Endodermal cell (in vitro differentiated cells): ENCODE measurements around the gene MAPRE2. TPM values are rescaled to one million over a fixed set of nuclear protein-coding genes. Genes with fewer than 3 reads are reported as not detected.

Experiments
- DNase-seq: peaks from one replicate; pipeline ENCODE4 v3.0.0-alpha.2; 2017
- H3K27ac ChIP-seq: 2 replicates; pipeline ENCODE4 v1.5.1; 2013; ENCODE audit warnings: mild to moderate bottlenecking, low read depth, low read length, moderate library complexity
- H3K27me3 ChIP-seq: 2 replicates; pipeline ENCODE4 v1.6.1; 2013; ENCODE audit warnings: mild to moderate bottlenecking, low read length, moderate library complexity; ENCODE audit not compliant: insufficient read depth, control insufficient read depth, poor library complexity, severe bottlenecking
- H3K36me3 ChIP-seq: 2 replicates; pipeline ENCODE4 v1.7.0; 2013; ENCODE audit warnings: mild to moderate bottlenecking, low read length, moderate library complexity; ENCODE audit not compliant: control insufficient read depth, insufficient read depth
- H3K4me1 ChIP-seq: one replicate; pipeline ENCODE4 v1.7.0; 2013; ENCODE audit warnings: low read length; ENCODE audit not compliant: control insufficient read depth, insufficient read depth
- H3K4me3 ChIP-seq: 2 replicates; pipeline ENCODE4 v1.5.1; 2013; ENCODE audit warnings: mild to moderate bottlenecking, low read length, moderate library complexity
- H3K9ac ChIP-seq: 2 replicates; pipeline ENCODE4 v1.6.1; 2013; ENCODE audit warnings: mild to moderate bottlenecking, low read length, moderate library complexity; ENCODE audit not compliant: poor library complexity, severe bottlenecking; ENCODE audit errors: extremely low read depth
- H3K9me3 ChIP-seq: 2 replicates; pipeline ENCODE4 v1.6.1; 2013; ENCODE audit warnings: mild to moderate bottlenecking, low read length, moderate library complexity; ENCODE audit not compliant: control insufficient read depth
- H3K27ac Mint-ChIP-seq: 2 replicates; pipeline ENCODE4 v1.8.0; 2020; ENCODE audit warnings: mixed read lengths
- H3K27me3 Mint-ChIP-seq: 2 replicates; pipeline ENCODE4 v1.8.0; 2021; ENCODE audit warnings: mild to moderate bottlenecking, mixed read lengths; ENCODE audit not compliant: insufficient read depth
- H3K36me3 Mint-ChIP-seq: 2 replicates; pipeline ENCODE4 v1.8.0; 2020; ENCODE audit warnings: low read depth, mixed read lengths
- H3K4me1 Mint-ChIP-seq: 2 replicates; pipeline ENCODE4 v1.8.0; 2020; ENCODE audit warnings: mixed read lengths
- H3K4me3 Mint-ChIP-seq: 2 replicates; pipeline ENCODE4 v1.8.0; 2020; ENCODE audit warnings: mild to moderate bottlenecking, moderate library complexity, mixed read lengths
- H3K9me3 Mint-ChIP-seq: 2 replicates; pipeline ENCODE4 v1.8.0; 2020; ENCODE audit warnings: mild to moderate bottlenecking, mixed read lengths
- CTCF ChIP-seq: fragments of 200-600 bp; sonication (generic); conservative IDR thresholded peaks from 2 replicates; pipeline ENCODE4 v1.5.0; 2021; ENCODE audit warnings: antibody characterized with exemption, mild to moderate bottlenecking
- whole genome bisulfite sequencing, 2 experiments: methylation state at CpG; one replicate each; pipeline versions ENCODE4 v1.1.5 to v1.1.7; 2013; ENCODE audit warnings: missing lambda C conversion rate in 2 of 2, mixed read lengths in 1 of 2; ENCODE audit not compliant: insufficient coverage in 1 of 2, insufficient read length in 1 of 2; 5-methylcytosine and 5-hydroxymethylcytosine counted together
- total RNA-seq, 2 donors: library from RNA; stranded (reverse); fragmentation: NEBNext Ultra II Directional in 1 of 2; extraction: Animal tissue kit (Norgen Biotek cat#: 25700) in 1 of 2; gene quantifications; 2 replicates in 1 of 2; 3 replicates in 1 of 2; pipeline ENCODE4 v1.2.1, GENCODE V29; 2021

The MAPRE2 gene
- total RNA-seq, 2 donors from 2014 or later, result 15.2 to 16.5 TPM

- no peak for TF ChIP-seq CTCF
- Mint-ChIP-seq H3K27me3 (no peaks in the 10 kb centered on the region), H3K4me3 (no peak overlapping the region), H3K36me3 (no peaks in the 10 kb centered on the region), H3K4me1 (no peaks in the 10 kb centered on the region), H3K27ac (no peak overlapping the region), H3K9me3 (no peaks in the 10 kb centered on the region)
- no peak overlapping the region for H3K9ac ChIP-seq
- no peaks in the 10 kb centered on the region for H3K36me3 ChIP-seq
- no peak for DNase-seq
- H3K27ac ChIP-seq, result no peak overlapping the region
- no peaks in the 10 kb centered on the region for H3K4me1 ChIP-seq
- no peak overlapping the region for H3K4me3 ChIP-seq
- H3K27me3 ChIP-seq, result no peaks in the 10 kb centered on the region
- H3K9me3 ChIP-seq, result no peaks in the 10 kb centered on the region
Observed at GRCh38 chr18:35163014-35163539, 121.9 kb downstream of the MAPRE2 start.

DNA sequence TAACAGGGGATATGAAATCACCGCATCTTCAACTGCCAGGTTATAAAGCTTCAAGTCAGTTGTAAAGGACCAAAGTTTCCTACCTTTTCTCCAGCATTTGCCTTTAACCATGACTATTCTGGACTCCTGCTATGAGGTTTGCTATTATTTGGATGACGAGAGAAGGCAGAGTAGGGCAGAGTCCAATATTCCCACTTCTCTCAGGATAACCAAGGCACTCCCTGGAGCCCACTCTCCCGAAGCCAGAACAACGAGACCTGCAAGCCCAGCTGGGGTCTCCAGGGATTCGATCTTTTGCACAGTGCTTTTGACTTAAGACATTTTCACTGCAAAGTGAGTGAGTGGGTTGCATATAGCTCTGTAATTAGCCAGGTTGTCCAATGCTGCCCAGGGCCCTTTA, 122.5 kb downstream of the MAPRE2 start:
- 86 to 95% methylated on average over 4 to 5 of the region's 5 CpGs for WGBS, 2 experiments
- DNase-seq, result no peak
- TF ChIP-seq CTCF, result no peak
- no peaks in the 10 kb centered on the region for H3K27me3 Mint-ChIP-seq
- H3K27me3 ChIP-seq, result no peaks in the 10 kb centered on the region
- H3K4me1 ChIP-seq, result no peaks in the 10 kb centered on the region
- H3K9ac ChIP-seq, result no peak overlapping the region
- H3K36me3 Mint-ChIP-seq, result no peaks in the 10 kb centered on the region
- no peaks in the 10 kb centered on the region for H3K4me1 Mint-ChIP-seq
- no peak overlapping the region for H3K4me3 Mint-ChIP-seq
- no peak overlapping the region for H3K27ac Mint-ChIP-seq
- H3K36me3 ChIP-seq, result no peaks in the 10 kb centered on the region
- H3K4me3 ChIP-seq, result no peak overlapping the region
- no peak overlapping the region for H3K27ac ChIP-seq
- H3K9me3 ChIP-seq, result no peaks in the 10 kb centered on the region
- H3K9me3 Mint-ChIP-seq, result no peaks in the 10 kb centered on the region

GRCh38 chr18:35164133-35164532, 122.9 kb downstream of the MAPRE2 start:
- 87 to 92% methylated on average over 6 of the region's 6 CpGs for WGBS, 2 experiments
- Histone ChIP-seq H3K36me3 (no peaks in the 10 kb centered on the region), H3K9ac (no peak overlapping the region), H3K27me3 (no peaks in the 10 kb centered on the region), H3K27ac (no peak overlapping the region), H3K4me1 (no peaks in the 10 kb centered on the region), H3K9me3 (no peaks in the 10 kb centered on the region), H3K4me3 (no peak overlapping the region)
- no peaks in the 10 kb centered on the region for H3K27me3 Mint-ChIP-seq
- H3K4me3 Mint-ChIP-seq, result no peak overlapping the region
- no peaks in the 10 kb centered on the region for H3K4me1 Mint-ChIP-seq
- H3K36me3 Mint-ChIP-seq, result no peaks in the 10 kb centered on the region
- no peak overlapping the region for H3K27ac Mint-ChIP-seq
- H3K9me3 Mint-ChIP-seq, result no peaks in the 10 kb centered on the region
- no peak for DNase-seq
- TF ChIP-seq CTCF, result no peak
